HFFc6 (cell line): Measurements from ENCODE around the gene POLR3H. TPM values are rescaled to one million over a fixed set of nuclear protein-coding genes. Genes with fewer than 3 reads are reported as not detected.

Experiments used
- DNase-seq: peaks from one replicate; pipeline ENCODE4 v3.0.0-alpha.2; 2018
- H3K27ac Mint-ChIP-seq: 2 replicates; pipeline ENCODE4 v1.8.0; 2020; ENCODE audit warnings: mild to moderate bottlenecking, mixed read lengths
- H3K27me3 Mint-ChIP-seq: 2 replicates; pipeline ENCODE4 v1.8.0; 2021; ENCODE audit warnings: mild to moderate bottlenecking, moderate library complexity, mixed read lengths; ENCODE audit not compliant: insufficient read depth
- H3K36me3 Mint-ChIP-seq: 2 replicates; pipeline ENCODE4 v1.8.0; 2021; ENCODE audit warnings: low read depth, mixed read lengths
- H3K4me1 Mint-ChIP-seq: 2 replicates; pipeline ENCODE4 v1.8.0; 2020; ENCODE audit warnings: low read depth, mixed read lengths
- H3K4me3 Mint-ChIP-seq: 2 replicates; pipeline ENCODE4 v1.8.0; 2020; ENCODE audit warnings: mild to moderate bottlenecking, moderate library complexity, mixed read lengths
- H3K9me3 Mint-ChIP-seq: 2 replicates; pipeline ENCODE4 v1.8.0; 2020; ENCODE audit warnings: mild to moderate bottlenecking, mixed read lengths
- CTCF ChIP-seq: fragments of 200-600 bp; sonication (generic); IDR thresholded peaks from 2 replicates; pipeline ENCODE4 v1.5.0; 2021; ENCODE audit warnings: antibody characterized with exemption, mild to moderate bottlenecking
- total RNA-seq, 6 experiments: library from RNA; stranded (reverse); fragmentation: NEBNext Ultra II Directional; extraction: Animal tissue kit (Norgen Biotek cat#: 25700); gene quantifications; 2 replicates in 1 of 6; 3 replicates in 5 of 6; pipeline ENCODE4 v1.2.3, GENCODE V29; 2021

POLR3H gene
- total RNA-seq, 6 experiments from 2014 or later, result 50.9 to 72.1 (median 56.0) TPM

- Mint-ChIP-seq H3K36me3 (peaks cover 14% of the 10 kb centered on the region), H3K4me1 (peaks cover 53% of the 10 kb centered on the region), H3K27ac (no peak overlapping the region), H3K9me3 (no peaks in the 10 kb centered on the region), H3K27me3 (no peaks in the 10 kb centered on the region; the same call in 1 of the 2 replicates), H3K4me3 (peak overlapping the region; percentile 23)
- TF ChIP-seq CTCF, result no peak
- no peak for DNase-seq
These were observed 2.8 kb downstream of the POLR3H start for GRCh38 chr22:41541484-41541883.

- DNase-seq, result no peak
- Mint-ChIP-seq H3K27me3 (no peaks in the 10 kb centered on the region; the same call in 1 of the 2 replicates), H3K36me3 (peaks cover 15% of the 10 kb centered on the region), H3K27ac (no peak overlapping the region), H3K4me1 (peaks cover 53% of the 10 kb centered on the region), H3K9me3 (no peaks in the 10 kb centered on the region), H3K4me3 (no peak overlapping the region)
- no peak for TF ChIP-seq CTCF
These were observed 3.9 kb downstream of the POLR3H start for GRCh38 chr22:41540365-41540764.

DNA sequence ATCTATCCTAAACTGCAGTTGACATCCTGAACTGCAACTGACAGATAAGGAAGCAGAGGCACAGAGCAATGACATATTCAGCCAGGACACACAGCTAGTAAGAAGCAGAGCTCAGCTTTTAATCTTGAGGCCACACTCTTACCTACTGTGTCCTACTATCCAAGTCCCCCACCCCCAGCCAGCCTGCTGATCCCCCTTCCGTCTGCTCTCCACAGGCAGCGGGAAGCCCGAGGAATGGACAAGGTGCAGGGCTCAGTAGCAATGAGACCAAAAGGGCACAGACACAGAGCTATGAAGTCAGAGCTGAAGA lies 4.3 kb downstream of the POLR3H start:
- DNase-seq, result no peak
- Mint-ChIP-seq H3K36me3 (peaks cover 19% of the 10 kb centered on the region), H3K4me1 (peaks cover 49% of the 10 kb centered on the region), H3K4me3 (peak overlapping the region; percentile 11; the same call in 1 of the 2 replicates), H3K27me3 (no peaks in the 10 kb centered on the region; the same call in 1 of the 2 replicates), H3K9me3 (no peaks in the 10 kb centered on the region), H3K27ac (peak overlapping the region; percentile 29; the same call in 1 of the 2 replicates)
- no peak for TF ChIP-seq CTCF

DNA sequence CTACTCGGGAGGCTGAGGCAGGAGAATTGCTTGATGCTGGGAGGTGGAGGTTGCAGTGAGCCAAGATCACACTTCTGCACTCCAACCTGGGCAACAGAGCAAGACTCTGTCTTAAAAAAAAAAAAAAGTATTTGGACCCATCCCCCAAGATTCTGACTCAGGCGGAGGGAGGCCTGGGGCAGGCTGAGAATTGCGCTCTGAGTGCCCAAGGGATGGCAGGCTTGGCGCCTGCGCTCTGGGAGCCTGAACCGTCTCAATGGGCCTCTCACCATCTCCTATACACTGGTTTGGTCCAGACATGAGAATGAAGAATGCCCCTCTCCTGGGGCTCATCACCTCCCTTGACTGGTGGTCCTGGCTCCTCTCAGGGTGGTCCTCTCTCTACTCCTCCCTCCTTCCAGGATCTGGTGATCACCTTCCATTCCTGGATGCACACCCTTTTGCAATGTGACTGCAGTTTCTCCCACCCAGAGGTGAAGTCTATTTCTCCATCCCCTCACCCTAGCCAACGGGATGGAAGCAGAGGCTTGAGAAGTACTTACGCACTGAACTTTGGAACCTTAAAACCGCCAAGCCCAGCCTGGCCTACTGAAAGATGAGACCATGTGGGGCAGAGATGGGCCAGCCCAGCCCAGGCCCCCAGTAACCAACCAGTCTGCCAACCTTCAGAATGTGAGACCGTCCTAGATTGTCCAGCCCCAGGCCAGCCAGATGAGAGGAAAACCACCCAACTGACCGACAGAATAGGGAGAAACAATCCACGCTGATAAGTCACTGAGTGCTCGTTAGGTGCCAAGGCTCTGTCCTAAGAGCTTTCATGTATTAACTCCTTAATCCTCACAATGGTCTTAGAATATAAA lies 4.9 kb downstream of the POLR3H start:
- TF ChIP-seq CTCF, result no peak
- H3K27me3 Mint-ChIP-seq, result no peaks in the 10 kb centered on the region; the same call in 1 of the 2 replicates
- DNase-seq, result no peak
- no peak overlapping the region; the same call in 1 of the 2 replicates for H3K27ac Mint-ChIP-seq
- H3K4me1 Mint-ChIP-seq, result peaks cover 43% of the 10 kb centered on the region
- H3K4me3 Mint-ChIP-seq, result no peak overlapping the region; the same call in 1 of the 2 replicates
- no peaks in the 10 kb centered on the region for H3K9me3 Mint-ChIP-seq
- peaks cover 20% of the 10 kb centered on the region for H3K36me3 Mint-ChIP-seq

- no peaks in the 10 kb centered on the region; the same call in 1 of the 2 replicates for H3K27me3 Mint-ChIP-seq
- no peak for DNase-seq
- no peak for TF ChIP-seq CTCF
- no peaks in the 10 kb centered on the region for H3K9me3 Mint-ChIP-seq
- no peak overlapping the region for H3K4me3 Mint-ChIP-seq
- peaks cover 42% of the 10 kb centered on the region for H3K4me1 Mint-ChIP-seq
- no peak overlapping the region for H3K27ac Mint-ChIP-seq
- peaks cover 20% of the 10 kb centered on the region for H3K36me3 Mint-ChIP-seq
These were observed 5.7 kb downstream of the POLR3H start for GRCh38 chr22:41538583-41538982.
